GM13977 (cell line): ENCODE results near the gene DHX15.

Source experiments
- DNase-seq: peaks from one replicate; pipeline ENCODE4 v3.0.0; 2012; ENCODE audit warnings: low spot score
- CTCF ChIP-seq: IDR thresholded peaks from 2 replicates; pipeline ENCODE4 v1.5.1; 2012; ENCODE audit warnings: mild to moderate bottlenecking, control low read depth; ENCODE audit not compliant: insufficient read depth; ENCODE audit errors: extremely low read depth, missing control alignments
- in situ Hi-C: fragments of 300-500 bp; cut with MboI; formaldehyde crosslinking; loops from one replicate; pipeline ENCODE4 v1.12.0; 2022; ENCODE audit warnings: low sequenced_read_pairs, low pct_unique_long_range_greater_than_20kb, mixed read lengths, inconsistent platforms; ENCODE audit not compliant: unreplicated experiment

Gene DHX15

DNA sequence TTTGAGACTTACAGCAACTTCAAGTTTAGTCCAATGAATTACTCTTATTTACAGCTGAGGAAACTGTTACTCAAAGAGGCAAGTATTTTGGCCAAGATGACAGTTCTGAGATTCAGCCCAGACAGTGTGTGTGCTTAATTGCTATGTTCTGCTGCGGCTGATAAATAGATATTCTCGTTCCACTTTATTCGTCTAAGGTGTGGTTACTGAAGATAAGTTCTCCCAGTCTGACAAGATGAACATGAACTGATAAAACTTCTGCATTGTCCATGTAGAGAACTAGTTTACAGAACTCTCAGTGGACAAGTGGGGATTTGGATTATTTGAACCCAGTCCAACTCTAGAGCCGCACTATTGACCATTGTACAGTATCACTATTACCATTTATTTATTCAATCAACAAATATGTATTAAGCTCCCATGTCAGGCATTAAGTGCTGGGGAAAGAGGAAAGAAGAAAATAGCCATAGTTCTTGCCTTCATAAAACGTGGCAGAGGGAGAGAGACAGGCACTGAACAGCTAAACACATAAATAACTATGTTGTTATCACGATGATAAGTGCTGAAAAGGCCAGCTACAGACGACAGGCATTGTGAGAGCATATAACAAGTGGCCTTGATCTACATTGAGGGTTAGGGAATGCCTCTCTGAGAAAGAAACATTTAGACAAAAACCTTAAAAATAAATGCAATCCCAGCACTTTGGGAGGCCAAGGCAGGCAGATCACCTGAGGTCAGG is 4.0 kb upstream of the DHX15 start:
- in situ Hi-C loops = no loop called here
- no peak for TF ChIP-seq CTCF
- no peak for DNase-seq

DNA sequence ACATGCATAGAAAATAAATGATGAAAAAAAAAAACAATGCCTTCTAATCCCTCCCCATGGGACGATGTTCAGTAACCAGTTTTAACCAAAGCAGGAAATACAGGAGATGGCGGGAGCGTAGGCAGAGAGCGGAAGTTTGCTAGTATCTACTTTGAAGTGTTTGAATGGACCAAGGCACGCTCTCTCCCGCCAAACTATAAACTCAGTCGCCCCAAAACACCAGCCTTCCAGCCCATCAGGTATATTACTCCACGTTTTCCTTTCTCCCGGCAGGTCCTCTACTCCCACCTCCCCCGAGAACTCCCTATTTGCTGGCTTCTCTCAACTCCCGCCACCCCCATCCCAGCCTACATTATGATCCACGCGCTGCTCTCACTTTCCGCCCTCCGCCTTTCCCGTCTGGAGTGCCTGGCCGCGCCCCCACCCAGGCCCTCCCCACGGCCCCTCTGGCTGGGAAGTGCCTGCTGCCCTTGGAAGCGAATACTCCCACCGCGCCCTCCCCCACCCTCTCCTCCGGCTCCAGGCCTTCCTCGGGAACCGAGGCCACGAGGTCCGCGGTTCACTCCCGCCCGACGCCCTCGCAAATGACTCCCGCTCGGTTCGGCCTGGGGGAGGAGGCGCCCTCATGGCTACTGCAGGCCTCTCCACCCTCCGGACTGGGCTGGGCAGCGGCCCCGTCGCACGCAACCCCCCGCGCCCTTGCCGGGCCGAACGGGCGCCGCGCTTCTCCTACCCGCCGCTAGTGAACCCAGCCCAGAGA is 723 bp downstream of the DHX15 start:
- DNase-seq = peak; percentile 67
- in situ Hi-C loops = no loop called here
- no peak for TF ChIP-seq CTCF

GRCh38 chr4:24582235-24582832 is 2.0 kb downstream of the DHX15 start:
- in situ Hi-C loops = no loop called here

DNA sequence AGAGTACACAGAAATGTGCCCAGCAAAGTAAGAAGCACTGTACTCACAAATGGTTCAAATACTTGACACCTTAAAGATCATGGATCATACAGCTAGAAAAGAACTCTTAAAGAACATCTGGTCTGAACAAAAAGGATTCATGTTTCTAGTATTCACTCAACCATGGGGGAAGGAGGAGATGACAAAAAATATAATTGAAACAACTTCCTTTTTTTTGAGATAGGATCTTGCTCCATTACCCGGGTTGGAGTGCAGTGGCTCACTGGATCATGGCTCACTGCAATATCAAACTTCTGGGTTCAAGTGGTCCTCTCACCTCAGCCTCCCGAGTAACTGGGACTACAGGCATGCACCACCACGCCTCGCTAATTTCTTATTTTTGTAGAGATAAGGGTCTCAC is 6.0 kb downstream of the DHX15 start:
- no peak for TF ChIP-seq CTCF
- DNase-seq = no peak
- in situ Hi-C loops = no loop called here

More at GRCh38 chr4:24582235-24582832, 2.0 kb downstream of the DHX15 start:
- no peak for TF ChIP-seq CTCF
- no peak for DNase-seq

DNA sequence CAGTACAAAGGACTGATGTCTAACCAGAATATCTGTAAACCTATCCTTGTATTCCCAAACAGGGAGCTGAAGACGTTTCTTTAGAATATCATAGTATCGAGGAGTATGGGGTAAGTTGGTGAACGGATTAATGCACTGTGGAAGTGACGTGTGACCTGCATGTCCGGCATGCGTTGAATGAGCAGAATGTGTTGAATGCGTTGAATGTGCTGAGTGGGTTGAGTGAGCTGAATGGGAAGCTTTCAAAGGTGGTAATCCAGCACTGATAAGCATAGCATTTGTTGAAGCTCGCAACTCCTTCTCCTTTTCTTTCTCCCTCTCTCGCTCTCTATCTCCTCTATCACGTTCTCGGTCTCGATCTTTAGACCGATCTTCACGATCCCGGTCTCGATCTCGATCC is 8.1 kb downstream of the DHX15 start:
- no peak for TF ChIP-seq CTCF
- in situ Hi-C loops = no loop called here
- no peak for DNase-seq

DNA sequence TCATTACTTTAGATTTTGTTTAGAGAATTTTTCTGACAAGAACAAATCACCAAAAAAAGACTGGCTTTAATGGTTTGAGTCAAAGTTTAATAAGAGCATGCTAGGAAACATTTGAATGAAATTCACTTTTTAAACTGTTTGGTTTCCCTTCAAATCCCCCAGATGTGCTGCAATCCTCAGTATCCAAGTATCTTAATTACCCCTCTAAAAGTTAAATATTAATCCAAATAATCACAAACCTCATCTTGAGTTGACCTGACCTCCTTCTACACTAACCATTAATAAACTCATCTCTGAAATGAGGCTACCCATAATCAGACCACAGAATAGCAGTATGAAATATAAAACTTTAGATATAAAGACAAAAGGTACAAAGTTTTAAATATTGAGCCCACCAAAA is 10.1 kb downstream of the DHX15 start:
- in situ Hi-C loops = no loop called here
- no peak for DNase-seq
- TF ChIP-seq CTCF = no peak
